Measurements from ENCODE around the gene ABCC3. TPM values are rescaled to one million over a fixed set of nuclear protein-coding genes. Genes with fewer than 3 reads are reported as not detected.

The ABCC3 gene
- total and polyA plus RNA-seq, 12 donors = 0.23 to 5.7 (median 1.1) TPM; not detected in 1

- ATAC-seq = no peak
Observed at GRCh38 chr17:50664788-50665458, 30.2 kb downstream of the ABCC3 start.

GRCh38 chr17:50665838-50666237 lies 31.2 kb downstream of the ABCC3 start:
- WGBS, 2 donors = 78 to 91% methylated on average over 5 of the region's 5 CpGs
- no peaks in the 10 kb centered on the region for H3K36me3 ChIP-seq
- H3K27ac ChIP-seq = no peak overlapping the region
- TF ChIP-seq CTCF (IDR thresholded peaks at IDR 0.05) = no peak
- H3K4me3 ChIP-seq = no peak overlapping the region
- H3K27me3 ChIP-seq = no peaks in the 10 kb centered on the region
- intact Hi-C loops (cut with DNase I) = no loop called here
- no peak for DNase-seq
- no peak for ATAC-seq
- H3K9me3 ChIP-seq = no peaks in the 10 kb centered on the region
- H3K4me1 ChIP-seq = peaks cover 0 to 26% (median 14%) of the 10 kb centered on the region in 9 donors

More at GRCh38 chr17:50664788-50665458, 30.2 kb downstream of the ABCC3 start:
- peaks cover 0 to 35% (median 23%) of the 10 kb centered on the region in 9 donors for H3K4me1 ChIP-seq
- no peak for DNase-seq
- intact Hi-C loops (cut with DNase I) = no loop called here
- H3K36me3 ChIP-seq = no peaks in the 10 kb centered on the region
- H3K27me3 ChIP-seq = no peaks in the 10 kb centered on the region
- H3K27ac ChIP-seq = no peak overlapping the region
- 78 to 80% methylated on average over 12 of the region's 12 CpGs for WGBS, 2 donors
- TF ChIP-seq CTCF (IDR thresholded peaks at IDR 0.05) = no peak
- H3K9me3 ChIP-seq = no peaks in the 10 kb centered on the region
- no peak overlapping the region for H3K4me3 ChIP-seq

GRCh38 chr17:50666316-50666715 lies 31.6 kb downstream of the ABCC3 start:
- no peak for DNase-seq
- no peaks in the 10 kb centered on the region for H3K27me3 ChIP-seq
- intact Hi-C loops (cut with DNase I) = no loop called here
- no peaks in the 10 kb centered on the region for H3K9me3 ChIP-seq
- ATAC-seq = no peak
- 93 to 98% methylated on average over 8 of the region's 8 CpGs for WGBS, 2 donors
- H3K4me1 ChIP-seq = peaks cover 0 to 21% (median 10%) of the 10 kb centered on the region in 9 donors
- H3K36me3 ChIP-seq = no peaks in the 10 kb centered on the region
- no peak overlapping the region for H3K27ac ChIP-seq
- H3K4me3 ChIP-seq = no peak overlapping the region
- TF ChIP-seq CTCF (IDR thresholded peaks at IDR 0.05) = no peak

- TF ChIP-seq CTCF (IDR thresholded peaks at IDR 0.05) = no peak
- no peaks in the 10 kb centered on the region for H3K9me3 ChIP-seq
- no peak overlapping the region for H3K27ac ChIP-seq
- H3K4me1 ChIP-seq = peaks cover 0 to 10% (median 0%) of the 10 kb centered on the region in 9 donors
- H3K4me3 ChIP-seq = no peak overlapping the region
- no peaks in the 10 kb centered on the region for H3K36me3 ChIP-seq
- ATAC-seq = peak in 1 of 8 donors; percentile 14
- H3K27me3 ChIP-seq = no peaks in the 10 kb centered on the region
- intact Hi-C loops (cut with DNase I) = no loop called here
- 96 to 99% methylated on average over 14 of the region's 14 CpGs for WGBS, 2 donors
- no peak for DNase-seq
Observed at GRCh38 chr17:50667259-50668024, 32.8 kb downstream of the ABCC3 start.

Data from heart right ventricle (tissue), 16 donors.